ENCODE data around the gene TALDO1. TPM values are rescaled to one million over a fixed set of nuclear protein-coding genes. Genes with fewer than 3 reads are reported as not detected.

TALDO1 gene
- polyA plus RNA-seq, 1 of the 3 experiments (the other 2 are of a cell fraction): 103 TPM

DNA sequence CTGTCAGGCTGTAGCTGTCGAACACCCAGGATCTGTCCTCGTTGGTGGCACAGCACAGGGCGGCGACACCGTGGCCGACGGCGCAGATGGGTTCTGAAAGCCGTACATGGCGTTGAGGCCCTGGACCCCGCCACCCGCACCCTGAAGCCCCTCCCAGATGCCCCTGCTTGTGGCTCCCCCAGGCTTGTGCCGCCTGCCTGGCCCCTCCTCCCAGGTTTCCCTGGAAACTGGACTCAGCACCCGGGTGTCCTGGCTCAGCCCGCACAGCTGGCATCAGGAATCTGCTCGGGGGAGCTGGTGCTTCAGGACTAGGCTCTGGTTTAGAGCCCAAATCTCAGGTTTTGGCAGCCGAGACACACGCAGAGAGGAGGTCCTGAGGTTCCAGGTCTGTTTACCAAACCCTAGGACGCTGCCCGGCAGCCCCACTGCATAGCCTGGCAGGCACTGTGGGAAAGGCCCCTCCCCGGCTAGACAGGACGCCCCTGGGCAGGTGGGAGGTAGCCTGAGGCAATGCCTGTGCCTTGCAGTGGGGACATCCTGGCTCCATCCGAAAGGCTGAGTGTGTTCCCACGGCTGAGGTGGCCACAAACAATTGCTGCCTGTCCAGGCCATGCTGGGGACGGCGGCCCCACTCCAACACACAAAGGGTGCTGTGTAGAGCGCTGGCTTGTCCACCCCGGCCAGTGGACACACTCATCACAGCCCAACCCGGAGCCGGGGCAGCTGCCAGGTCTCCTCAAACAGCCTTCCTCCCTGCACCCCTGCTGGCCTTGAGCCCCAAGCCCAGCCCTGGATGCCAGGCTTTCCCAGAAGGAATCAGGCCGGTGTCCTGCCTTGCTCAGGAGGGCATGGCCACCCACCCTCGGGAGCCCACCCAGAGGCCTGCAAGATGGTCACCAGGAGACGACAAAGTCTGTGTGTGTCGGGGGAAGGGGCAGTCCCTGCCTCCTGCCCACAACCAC is 25.4 kb downstream of the TALDO1 start:
- H3K9me3 ChIP-seq: no peaks in the 10 kb centered on the region
- TF ChIP-seq, protein P1, sequence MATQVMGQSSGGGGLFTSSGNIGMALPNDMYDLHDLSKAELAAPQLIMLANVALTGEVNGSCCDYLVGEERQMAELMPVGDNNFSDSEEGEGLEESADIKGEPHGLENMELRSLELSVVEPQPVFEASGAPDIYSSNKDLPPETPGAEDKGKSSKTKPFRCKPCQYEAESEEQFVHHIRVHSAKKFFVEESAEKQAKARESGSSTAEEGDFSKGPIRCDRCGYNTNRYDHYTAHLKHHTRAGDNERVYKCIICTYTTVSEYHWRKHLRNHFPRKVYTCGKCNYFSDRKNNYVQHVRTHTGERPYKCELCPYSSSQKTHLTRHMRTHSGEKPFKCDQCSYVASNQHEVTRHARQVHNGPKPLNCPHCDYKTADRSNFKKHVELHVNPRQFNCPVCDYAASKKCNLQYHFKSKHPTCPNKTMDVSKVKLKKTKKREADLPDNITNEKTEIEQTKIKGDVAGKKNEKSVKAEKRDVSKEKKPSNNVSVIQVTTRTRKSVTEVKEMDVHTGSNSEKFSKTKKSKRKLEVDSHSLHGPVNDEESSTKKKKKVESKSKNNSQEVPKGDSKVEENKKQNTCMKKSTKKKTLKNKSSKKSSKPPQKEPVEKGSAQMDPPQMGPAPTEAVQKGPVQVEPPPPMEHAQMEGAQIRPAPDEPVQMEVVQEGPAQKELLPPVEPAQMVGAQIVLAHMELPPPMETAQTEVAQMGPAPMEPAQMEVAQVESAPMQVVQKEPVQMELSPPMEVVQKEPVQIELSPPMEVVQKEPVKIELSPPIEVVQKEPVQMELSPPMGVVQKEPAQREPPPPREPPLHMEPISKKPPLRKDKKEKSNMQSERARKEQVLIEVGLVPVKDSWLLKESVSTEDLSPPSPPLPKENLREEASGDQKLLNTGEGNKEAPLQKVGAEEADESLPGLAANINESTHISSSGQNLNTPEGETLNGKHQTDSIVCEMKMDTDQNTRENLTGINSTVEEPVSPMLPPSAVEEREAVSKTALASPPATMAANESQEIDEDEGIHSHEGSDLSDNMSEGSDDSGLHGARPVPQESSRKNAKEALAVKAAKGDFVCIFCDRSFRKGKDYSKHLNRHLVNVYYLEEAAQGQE (IDR thresholded peaks at IDR 0.05; ENCODE audit: low read depth, low read length): no peak
- no peak for TF ChIP-seq FOXM1 (IDR thresholded peaks at IDR 0.05; ENCODE audit: low read depth)
- TF ChIP-seq FOXJ3 (CRISPR knock-in tag; IDR thresholded peaks at IDR 0.05): no peak
- TF ChIP-seq POLR2AphosphoS5 (IDR thresholded peaks at IDR 0.05; ENCODE audit: low read depth, low read length): no peak
- no peak for TF ChIP-seq MXI1 (IDR thresholded peaks at IDR 0.05; ENCODE audit: low read depth, low read length)
- no peak for TF ChIP-seq RAD21 (IDR thresholded peaks at IDR 0.05; ENCODE audit: low read length)
- TF ChIP-seq, protein P2, sequence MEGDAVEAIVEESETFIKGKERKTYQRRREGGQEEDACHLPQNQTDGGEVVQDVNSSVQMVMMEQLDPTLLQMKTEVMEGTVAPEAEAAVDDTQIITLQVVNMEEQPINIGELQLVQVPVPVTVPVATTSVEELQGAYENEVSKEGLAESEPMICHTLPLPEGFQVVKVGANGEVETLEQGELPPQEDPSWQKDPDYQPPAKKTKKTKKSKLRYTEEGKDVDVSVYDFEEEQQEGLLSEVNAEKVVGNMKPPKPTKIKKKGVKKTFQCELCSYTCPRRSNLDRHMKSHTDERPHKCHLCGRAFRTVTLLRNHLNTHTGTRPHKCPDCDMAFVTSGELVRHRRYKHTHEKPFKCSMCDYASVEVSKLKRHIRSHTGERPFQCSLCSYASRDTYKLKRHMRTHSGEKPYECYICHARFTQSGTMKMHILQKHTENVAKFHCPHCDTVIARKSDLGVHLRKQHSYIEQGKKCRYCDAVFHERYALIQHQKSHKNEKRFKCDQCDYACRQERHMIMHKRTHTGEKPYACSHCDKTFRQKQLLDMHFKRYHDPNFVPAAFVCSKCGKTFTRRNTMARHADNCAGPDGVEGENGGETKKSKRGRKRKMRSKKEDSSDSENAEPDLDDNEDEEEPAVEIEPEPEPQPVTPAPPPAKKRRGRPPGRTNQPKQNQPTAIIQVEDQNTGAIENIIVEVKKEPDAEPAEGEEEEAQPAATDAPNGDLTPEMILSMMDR (IDR thresholded peaks at IDR 0.05): no peak
- TF ChIP-seq, protein P3, sequence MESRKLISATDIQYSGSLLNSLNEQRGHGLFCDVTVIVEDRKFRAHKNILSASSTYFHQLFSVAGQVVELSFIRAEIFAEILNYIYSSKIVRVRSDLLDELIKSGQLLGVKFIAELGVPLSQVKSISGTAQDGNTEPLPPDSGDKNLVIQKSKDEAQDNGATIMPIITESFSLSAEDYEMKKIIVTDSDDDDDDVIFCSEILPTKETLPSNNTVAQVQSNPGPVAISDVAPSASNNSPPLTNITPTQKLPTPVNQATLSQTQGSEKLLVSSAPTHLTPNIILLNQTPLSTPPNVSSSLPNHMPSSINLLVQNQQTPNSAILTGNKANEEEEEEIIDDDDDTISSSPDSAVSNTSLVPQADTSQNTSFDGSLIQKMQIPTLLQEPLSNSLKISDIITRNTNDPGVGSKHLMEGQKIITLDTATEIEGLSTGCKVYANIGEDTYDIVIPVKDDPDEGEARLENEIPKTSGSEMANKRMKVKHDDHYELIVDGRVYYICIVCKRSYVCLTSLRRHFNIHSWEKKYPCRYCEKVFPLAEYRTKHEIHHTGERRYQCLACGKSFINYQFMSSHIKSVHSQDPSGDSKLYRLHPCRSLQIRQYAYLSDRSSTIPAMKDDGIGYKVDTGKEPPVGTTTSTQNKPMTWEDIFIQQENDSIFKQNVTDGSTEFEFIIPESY (IDR thresholded peaks at IDR 0.05; ENCODE audit: borderline replicate concordance, low read depth): no peak
- no peak for TF ChIP-seq TCF12 (IDR thresholded peaks at IDR 0.05)
- TF ChIP-seq YY1 (IDR thresholded peaks at IDR 0.05; ENCODE audit: low read depth): no peak
- no peak for TF ChIP-seq ELF1 (IDR thresholded peaks at IDR 0.05)
- no peak for TF ChIP-seq SMC3 (IDR thresholded peaks at IDR 0.05; ENCODE audit: low read depth, low read length)
- TF ChIP-seq TEAD4 (IDR thresholded peaks at IDR 0.05; ENCODE audit: borderline replicate concordance, insufficient read depth): no peak
- no peak for DNase-seq
- no peak overlapping the region for H3K4me2 ChIP-seq
- H2AFZ ChIP-seq (ENCODE audit: low read depth): no peak overlapping the region
- ChIA-PET POLR2A (interaction anchor here (1.3 kb wide), 1 partner anchor 15 kb away, joined by 3 read pairs; no protein-coding TSS in a partner anchor), CTCF (no interaction called here)
- peaks cover 62% of the 10 kb centered on the region for H3K79me2 ChIP-seq (ENCODE audit: insufficient read depth)
- no peaks in the 10 kb centered on the region for H3K27me3 ChIP-seq (ENCODE audit: insufficient read depth)
- 83% methylated on average over 16 of the region's 34 CpGs for WGBS (ENCODE audit: low lambda C conversion rate)
- H3K27ac ChIP-seq (ENCODE audit: low read depth in 2 of 2, low read length in 1 of 2): no peak overlapping the region; a peak in 1 of 4 replicates
- H3K9ac ChIP-seq: no peak overlapping the region
- no peaks in the 10 kb centered on the region for H3K9me2 ChIP-seq
- peaks cover under 1 to 46% of the 10 kb centered on the region in 2 experiments for H3K36me3 ChIP-seq (replicated peaks in 1 of 2; ENCODE audit: control insufficient read depth in 1 of 2, insufficient read depth in 2 of 2, low read length in 1 of 2)
- peaks cover 44% of the 10 kb centered on the region for H4K20me1 ChIP-seq (ENCODE audit: insufficient read depth)
- H3K4me1 ChIP-seq (ENCODE audit: control insufficient read depth in 1 of 2, insufficient read depth in 2 of 2, low read depth in 1 of 2, low read length in 1 of 2): peaks cover 11 to 13% of the 10 kb centered on the region in 2 experiments; a peak in 2 of 4 replicates
- H3F3A ChIP-seq (replicated peaks; ENCODE audit: insufficient read depth): no peaks in the 10 kb centered on the region
- no peak overlapping the region for H3K4me3 ChIP-seq (ENCODE audit: low read depth in 2 of 2, low read length in 1 of 2)

All from SK-N-SH (cell line).